GM21360 (cell line): ENCODE measurements around the gene KIRREL3.
A peak's percentile ranks its signal among the peaks of the same experiment; 100 is the strongest.

Experiments used
- ATAC-seq: cut with Tn5 transposase; IDR thresholded peaks from one replicate; pipeline ENCODE4 v1.9.1; 2021; ENCODE audit warnings: mild to moderate bottlenecking, moderate library complexity; ENCODE audit not compliant: unreplicated experiment

KIRREL3 gene

DNA sequence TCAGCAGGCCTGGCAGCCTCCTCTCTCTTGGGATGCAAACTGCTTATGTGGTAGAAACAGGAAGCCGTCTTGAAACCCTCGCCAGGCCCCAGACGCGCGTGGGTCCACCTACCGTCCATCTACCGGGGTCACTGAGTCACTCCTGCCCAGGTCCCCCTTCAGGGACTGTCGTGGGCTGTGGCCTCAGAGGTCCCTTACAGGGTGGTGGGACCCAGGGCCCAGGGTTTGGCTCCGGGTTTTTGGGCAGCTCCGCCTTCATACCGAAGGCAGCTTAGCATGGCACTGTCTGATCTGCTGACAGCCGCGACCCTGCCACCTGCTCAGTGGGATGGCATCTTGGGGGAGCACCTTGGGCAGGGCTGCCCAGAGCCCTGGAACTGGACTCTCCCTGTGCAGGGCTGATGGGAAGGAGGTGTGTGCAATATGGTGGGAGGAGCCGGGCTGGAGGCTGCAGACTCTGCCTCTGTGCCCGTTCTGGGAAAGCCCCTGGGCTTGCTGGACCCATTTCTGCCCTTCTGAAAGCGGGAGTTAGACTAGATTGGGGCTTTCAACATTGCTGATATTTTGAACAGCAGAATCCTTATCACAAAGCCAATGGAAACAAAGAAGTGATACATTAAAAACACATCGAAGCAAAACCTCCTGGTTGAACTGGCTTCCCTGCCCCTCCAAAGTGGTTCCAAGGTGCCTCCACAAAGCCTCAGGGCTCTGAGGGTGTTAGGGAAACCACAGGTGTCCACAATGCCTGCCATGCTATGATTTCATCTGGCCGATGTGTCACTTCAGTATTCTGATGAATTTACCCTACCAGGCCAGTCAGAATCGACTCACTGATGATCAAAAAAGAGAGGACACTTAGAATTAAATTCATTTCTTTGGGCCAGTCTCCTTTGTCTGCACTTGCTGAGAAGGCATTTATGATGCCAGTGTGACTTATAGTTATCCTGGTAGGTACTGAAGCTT lies 316.5 kb downstream of the KIRREL3 start:
- ATAC-seq = no peak

DNA sequence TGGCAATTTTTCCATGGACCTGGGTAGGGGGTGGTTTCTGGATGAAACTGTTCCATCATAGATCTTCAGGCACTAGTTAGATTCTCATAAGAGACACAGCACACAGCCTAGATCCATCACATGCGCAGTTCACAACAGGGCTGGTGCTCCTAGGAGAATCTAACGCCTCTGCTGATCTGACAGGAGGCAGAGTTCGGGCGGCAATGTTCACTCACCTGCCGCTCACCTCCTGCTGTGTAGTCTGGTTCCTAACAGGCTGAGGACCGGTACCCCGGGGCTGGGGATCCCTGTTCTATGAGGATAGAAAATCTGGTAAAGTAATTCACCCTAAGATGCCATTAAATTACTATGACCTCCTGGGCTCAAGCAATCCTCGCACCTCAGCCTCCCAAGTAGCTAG lies 318.0 kb downstream of the KIRREL3 start:
- no peak for ATAC-seq

DNA sequence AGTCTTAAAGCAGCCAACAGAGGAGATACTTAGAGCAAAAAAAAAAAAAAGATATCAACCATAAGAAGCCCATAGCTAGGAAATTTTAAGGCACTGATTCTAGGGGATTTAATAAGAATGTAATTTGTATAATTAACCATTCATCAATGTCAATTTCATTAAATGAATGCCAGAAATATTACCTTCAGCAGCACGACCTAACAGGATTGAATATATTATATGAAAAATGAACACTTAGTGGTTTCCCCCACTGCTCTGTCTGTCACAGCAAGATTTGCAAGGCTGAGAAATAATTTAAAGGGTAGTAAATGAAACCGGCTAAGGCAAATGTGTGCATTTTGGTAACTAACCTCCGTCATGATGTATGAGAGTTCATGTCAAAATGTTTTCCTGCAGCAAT lies 319.9 kb downstream of the KIRREL3 start:
- ATAC-seq = no peak

DNA sequence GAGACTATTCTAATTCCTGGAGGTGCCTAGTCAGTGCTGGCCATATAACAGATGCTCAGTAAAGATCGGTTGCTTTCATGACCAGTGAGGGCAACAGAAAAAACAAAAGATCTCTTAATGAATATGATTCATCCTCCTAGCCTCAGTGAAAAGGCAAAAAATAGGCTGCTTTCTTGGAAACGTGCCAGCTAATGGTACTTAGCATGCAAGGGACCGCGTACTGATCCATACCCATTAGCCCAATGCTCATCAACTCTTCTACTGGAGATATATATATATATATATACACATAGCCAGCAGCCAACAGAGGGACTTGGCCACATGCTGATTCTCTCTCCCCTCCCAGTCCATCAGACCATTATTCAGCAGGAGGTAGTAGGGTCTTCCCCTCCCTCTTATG lies 320.4 kb downstream of the KIRREL3 start:
- no peak for ATAC-seq

DNA sequence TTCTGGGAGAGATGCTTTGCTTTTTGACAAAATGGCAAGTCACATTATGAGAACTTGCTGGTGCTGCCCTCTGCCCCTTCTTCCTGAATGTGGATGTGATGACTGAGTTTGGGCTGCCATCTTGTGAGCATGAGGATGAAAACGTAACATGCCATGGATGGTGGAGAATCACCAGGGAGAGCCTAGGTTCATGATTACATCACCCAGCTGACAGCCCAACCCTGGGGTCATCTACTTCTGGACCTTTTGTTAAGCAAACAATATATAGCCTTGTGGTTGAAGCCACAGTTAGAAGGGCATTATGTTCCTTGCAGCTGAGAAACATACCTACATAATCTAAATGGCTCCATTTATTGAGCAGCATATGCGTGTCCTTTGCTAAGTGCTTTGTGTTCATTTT lies 321.5 kb downstream of the KIRREL3 start:
- no peak for ATAC-seq

DNA sequence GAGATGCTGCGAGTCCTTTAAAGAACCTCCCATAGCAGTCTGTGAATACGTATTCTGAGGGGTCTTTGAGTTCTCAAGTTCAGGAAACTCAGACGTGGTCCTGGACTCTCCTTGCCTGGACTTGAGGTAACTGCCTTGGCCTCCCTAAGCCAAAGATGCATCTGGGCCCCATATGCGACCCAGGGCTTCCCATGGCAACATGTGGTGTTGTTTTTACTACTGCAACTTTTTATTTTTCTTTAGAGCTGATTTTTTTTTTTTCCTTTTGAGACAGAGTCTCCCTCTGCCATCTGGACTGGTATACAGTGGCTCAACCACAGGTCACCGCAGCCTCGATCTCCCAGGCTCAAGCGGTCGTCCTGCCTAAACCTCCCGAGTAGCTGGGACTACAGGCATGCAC lies 324.0 kb downstream of the KIRREL3 start:
- no peak for ATAC-seq

DNA sequence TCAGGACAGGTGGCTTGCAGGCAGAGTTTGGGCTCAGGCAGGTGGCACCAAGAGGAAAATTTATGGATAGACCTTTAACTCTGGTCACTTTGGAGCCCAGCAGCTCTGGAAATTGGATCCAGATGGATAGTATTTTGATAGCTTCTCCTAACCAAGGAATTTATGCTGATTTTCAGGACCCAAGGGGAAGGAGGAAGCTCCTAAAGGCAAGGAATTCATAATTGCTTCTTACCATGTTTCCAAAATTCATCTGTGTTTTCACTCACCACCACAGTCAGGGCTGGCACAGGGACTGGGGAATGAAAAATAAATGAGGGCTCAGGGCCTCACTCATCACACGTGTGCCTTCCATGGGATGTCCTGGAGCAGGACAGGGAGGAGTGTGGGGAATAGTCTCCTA lies 327.3 kb downstream of the KIRREL3 start:
- ATAC-seq = no peak

DNA sequence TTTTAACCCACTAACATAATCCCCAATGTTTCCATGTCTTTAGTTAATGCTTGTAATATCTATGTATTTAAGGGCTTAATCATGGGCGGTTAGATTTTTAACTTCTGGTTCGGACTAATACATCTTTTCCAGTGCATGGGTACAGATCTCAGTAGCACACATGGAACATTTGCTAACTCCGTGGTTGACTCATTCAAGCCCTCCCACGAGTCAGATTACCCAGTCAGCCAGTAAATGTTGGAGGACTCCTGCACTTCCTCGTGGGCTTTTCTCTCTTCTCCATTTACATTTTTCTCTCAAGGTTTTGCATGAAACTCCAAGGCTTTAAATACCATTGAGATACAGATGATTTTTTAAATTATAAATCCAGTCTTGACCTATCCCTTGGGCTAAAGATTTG lies 331.2 kb downstream of the KIRREL3 start:
- no peak for ATAC-seq

DNA sequence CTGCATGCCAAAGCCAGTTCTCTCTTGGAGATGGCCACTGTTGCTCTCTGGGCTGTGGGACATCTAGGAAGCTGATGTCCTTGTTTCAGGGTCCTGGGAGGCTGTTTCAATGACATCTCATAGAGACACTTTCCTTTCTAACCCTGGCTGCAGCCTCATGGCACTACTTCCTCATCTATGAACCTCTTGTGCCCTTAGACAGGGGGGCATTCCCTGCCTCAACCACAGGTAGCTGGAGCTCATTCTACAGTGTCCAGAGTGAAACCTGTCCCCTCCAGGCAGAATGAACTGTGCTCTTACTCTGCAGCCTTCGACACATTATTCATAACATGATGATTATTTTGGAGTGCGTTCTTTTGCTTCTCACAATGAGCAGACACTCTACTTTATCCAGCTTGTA lies 335.9 kb downstream of the KIRREL3 start:
- no peak for ATAC-seq

DNA sequence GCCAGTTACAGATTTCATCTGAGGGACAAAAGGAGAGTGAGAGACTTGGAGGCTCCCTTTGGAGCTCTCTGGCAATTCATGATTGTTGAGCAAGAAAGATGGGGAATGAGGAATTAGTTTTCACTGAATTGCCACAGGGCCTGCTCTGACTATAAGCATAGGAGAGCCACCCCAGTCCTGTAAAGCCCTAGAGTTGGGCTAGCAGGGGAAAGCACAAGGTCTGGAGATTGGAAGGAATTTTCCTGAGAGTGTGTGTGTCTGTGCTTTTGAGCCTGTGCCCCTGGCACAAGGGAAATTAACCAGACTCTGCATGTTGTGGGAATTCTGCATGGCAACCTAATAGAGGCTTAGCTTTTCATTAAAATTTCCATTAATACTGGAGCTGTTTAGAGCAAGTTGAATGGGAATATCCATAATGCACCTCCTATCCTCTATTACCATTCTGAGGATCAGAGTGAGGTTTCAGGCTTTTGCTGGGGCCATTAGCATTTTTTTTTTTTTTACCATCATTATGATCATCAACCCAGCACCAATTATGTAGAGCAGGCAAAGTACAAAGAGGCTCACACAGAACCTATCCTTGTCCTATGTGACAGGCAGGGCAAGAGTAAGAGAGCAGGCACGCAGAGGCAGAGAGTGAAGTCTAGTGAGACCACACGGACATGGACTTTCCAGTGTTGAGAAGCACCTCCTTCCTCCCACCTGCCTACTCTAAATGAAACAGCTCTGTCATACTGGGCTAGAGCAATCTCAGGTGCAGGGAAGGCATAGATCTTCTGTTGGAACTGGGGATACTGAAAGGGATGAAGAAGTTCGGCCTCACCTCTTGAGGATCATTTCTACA lies 336.6 kb downstream of the KIRREL3 start:
- ATAC-seq = no peak

DNA sequence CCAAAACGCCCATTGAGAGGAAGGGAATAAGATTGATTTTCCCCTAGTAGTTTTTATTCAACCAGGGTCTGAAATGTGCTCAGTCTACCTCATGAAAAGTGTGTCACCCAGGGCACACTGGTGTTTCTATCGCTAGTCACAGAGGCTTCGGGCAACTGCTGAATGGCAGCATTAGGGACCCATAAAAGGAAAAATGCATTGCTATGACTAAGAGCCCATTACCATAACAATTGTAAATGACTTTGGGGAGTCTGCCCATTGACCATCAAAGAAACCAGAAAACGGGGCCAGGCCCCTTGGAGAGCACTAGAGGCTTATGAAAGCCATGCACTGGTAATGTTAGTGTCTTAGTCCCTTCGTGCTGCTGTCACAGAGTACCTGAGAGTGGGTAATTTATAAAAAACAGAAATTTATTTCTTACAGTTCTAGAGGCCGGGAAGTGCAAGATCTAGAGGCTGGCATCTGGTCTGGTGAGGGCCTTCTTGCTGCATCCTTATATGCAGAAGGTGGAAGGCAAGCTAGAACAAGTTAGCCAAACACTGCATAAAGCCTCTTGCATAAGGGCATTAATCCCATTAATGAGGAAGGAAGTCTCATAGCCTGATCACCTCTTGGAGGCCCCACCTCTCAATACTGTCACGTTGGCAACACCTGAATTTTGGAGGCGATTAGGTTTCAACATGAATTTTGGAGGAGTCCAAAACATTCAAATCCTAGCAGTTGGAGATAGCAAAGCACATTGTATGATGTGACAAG lies 338.4 kb downstream of the KIRREL3 start:
- ATAC-seq = no peak

DNA sequence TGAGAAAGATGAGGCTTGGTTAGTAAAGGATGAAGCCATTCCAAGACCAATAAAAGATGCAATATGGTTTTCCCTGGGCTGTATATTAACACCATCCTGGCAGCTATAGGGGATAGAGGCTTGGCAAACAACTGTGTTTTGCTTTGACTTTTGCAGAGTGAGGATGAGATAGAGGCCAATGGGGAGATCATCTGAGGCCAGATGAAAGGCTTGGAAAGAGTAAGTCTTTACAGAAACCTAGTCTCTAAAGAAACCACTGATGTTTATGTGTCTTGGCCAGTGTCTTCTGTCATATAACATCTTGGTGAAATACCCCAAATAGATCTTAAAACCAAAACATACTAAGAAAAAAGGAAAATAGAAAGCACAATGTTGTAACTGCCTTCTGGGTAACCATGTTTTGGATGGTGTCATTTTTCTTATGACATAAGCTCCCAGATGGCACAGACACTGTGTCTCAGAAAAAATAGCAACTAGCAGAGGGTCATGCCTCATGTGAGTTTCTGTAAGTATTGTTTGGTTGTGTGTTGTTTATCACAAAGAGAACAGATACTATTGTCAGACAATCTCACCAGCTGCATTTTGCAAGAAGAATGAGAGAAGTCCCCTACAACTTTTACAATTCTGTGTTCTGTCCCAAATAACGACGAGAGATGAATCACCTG lies 339.7 kb downstream of the KIRREL3 start:
- no peak for ATAC-seq

DNA sequence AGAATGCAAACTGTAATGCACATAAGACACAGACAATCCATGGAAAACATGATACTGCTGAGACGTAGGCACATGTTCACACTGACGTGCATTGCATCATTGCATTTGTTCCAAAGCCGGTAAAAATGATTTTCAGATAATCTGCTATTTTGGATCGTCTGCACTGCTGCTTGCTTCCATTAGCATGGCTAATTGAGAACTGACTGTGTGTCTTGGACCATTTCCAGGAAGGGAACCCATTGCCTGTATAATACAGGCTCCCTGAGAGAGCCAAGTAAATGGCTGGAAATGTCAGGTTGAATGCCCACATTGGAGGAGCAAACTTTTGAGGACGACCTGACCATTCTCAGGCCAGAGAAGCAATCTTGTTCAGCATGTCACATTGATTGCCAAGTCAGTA lies 340.2 kb downstream of the KIRREL3 start:
- no peak for ATAC-seq

DNA sequence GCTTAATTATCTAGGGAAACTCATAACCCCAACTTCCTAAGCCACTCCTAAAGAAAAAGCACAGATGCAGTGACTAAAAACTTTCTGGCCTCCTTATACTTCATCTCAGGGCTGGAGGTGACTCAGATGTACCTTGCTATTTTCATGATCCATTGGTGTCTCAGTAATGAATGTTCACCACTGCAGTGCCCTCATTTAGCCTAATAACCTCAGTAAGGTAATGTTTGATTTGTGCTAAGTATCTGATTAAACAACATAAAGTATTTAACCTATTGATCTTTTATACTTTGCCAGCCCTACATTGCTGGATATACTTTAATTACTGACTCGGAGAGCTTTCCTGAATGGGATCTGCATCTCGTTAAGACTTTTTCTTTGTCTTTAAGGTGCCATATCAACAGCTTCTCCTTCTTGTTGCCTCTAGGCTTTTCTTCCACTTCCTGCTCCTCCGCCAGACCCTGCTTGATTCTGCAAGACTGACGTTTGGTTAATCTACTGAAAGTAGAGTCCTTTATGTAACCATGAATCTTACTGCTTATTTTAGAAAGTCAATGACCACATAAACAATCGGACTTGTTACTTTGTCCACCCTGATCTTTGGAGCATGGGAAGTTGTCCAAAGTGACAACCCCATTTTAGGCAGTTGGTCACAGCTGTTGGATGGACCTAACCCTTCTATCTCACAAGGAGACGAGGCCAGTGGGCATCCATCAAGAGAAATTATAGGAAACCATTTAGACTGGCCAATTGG lies 342.1 kb downstream of the KIRREL3 start:
- ATAC-seq = no peak

DNA sequence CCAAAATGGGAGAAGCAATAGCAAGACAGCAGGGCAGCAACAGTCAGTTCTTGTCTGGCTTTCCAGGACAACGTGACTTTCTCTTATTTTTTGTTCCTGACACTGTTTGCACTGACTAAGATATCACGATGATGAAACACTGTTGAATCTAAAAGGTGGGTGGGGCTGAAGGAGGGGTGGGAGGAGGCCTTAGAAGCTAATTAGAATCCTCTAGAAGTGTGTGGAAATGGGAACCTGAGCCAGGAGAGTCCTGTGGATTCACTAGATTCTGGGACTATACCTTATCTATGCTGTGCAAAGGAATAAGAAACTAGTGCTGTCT lies 344.8 kb downstream of the KIRREL3 start:
- ATAC-seq = no peak

DNA sequence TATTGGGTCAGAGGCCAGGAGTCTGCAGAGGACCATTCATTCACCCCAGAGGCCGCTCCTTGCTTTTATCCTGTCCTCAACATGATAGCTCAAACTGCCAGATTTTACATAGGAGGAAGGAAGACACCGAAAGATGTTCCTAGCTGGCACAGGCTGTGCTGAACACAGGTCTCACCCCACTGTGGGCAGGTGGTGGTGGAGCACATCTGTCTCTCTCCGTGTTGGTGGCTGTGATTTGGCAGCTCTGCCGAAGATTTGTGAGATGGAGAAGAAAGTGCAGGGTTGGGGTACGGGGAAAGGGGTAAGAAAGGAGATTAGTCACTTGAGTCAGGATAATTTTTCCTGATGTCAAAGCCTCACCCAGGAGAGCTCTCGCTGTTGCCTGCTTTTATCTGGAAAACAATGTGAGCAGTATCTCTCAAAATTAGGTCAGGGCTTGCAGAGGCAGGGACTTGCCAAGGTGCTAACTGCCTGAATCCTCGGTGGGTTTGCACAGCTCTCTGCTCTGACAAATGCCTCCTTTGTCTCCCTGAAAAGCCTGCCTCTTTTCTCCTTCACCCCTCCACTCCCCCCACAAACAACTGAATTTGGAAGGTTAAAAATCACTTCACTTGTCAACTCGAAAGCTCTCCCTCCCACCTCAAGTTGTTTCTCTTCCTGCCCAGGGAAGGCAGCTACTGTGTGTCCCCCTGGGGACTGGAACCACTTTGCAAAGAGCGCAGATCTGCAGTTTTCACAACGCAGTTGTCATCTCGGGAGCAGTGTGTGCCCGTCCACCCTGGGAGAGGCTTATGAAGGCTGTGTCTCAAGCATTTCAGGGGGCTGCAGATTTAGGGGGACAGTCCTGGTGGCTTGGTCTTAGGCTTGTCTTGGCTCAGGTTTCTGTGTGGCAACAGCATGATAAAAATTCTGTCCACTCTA lies 345.4 kb downstream of the KIRREL3 start:
- peak; percentile 49 for ATAC-seq

DNA sequence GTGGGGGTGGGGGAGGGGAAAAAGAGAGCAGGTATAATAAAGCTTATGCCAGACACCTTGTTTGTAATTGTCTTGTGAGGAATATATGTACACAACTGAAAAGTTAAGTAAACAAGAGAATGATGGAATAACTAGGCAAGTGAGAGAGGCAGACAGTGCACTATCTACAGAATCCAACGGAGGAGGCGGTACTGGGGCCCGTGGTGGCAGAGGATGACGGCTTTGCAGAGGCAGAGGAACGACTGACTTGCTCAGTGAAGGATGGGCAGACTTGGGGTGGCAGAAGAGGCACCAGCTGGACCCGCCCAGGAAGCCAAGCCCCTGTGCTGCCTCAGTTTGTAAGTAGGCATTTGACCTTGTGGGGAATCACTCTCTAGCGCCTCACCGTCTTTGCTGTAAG lies 347.5 kb downstream of the KIRREL3 start:
- no peak for ATAC-seq

DNA sequence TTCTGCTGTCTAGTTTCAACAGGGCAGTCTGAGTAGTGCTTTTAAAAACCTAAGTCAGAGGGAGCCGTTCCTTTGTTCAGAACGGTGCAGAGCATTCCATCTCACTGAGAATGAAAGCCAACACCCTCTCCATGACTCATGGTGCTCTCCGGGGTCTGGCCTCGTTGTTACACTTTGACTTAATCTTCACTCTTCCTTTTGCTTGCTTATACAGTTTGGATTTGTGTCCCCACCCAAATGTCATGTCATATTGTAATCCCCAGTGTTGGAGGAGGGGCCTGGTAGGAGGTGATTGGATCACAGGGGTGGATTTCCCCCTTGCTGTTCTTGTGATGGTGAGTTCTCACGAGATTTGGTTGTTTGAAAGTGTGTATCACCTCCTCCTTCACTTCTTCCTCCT lies 352.8 kb downstream of the KIRREL3 start:
- ATAC-seq = no peak
